H1 (cell line): ENCODE results near the gene VSTM2L. TPM values are rescaled to one million over a fixed set of nuclear protein-coding genes. Genes with fewer than 3 reads are reported as not detected.
A peak's percentile ranks its signal among the peaks of the same experiment; 100 is the strongest.

Source experiments
- CTCF ChIA-PET: fragments of 300-600 bp; sonication (Branson Sonifier 250); formaldehyde crosslinking; loops from one replicate; lab custom pipeline; 2021; ENCODE audit not compliant: partially characterized antibody; lab: Charles Lee
- POLR2A ChIA-PET: fragments of 300-600 bp; sonication (Branson Sonifier 250); formaldehyde crosslinking; loops from one replicate; lab custom pipeline; 2021; ENCODE audit warnings: inconsistent platforms; ENCODE audit not compliant: partially characterized antibody; lab: Charles Lee
- DNase-seq, 2 experiments: peaks; one replicate each; pipeline versions ENCODE4 v3.0.0 to v3.0.0-alpha.2; 2010 to 2022; ENCODE audit warnings: low spot score in 2 of 2, low read depth in 1 of 2, mixed read lengths in 1 of 2
- FAIRE-seq: peaks from 2 replicates; lab custom pipeline; 2011; peaks lifted over from hg19 to GRCh38; lab: Jason Lieb, UNC
- H2AFZ ChIP-seq: 2 replicates; pipeline ENCODE4 v1.8.1; 2012; ENCODE audit warnings: low read length, inconsistent platforms
- H2AK5ac ChIP-seq: 2 replicates; pipeline ENCODE4 v1.6.1; 2013; ENCODE audit warnings: low read depth, low read length
- H2BK120ac ChIP-seq: replicated peaks from 2 replicates; pipeline ENCODE3; 2013; ENCODE audit warnings: low read depth, low read length, inconsistent platforms
- H2BK12ac ChIP-seq: 2 replicates; pipeline ENCODE4 v1.6.1; 2013; ENCODE audit warnings: low read depth, low read length
- H2BK15ac ChIP-seq: 2 replicates; pipeline ENCODE4 v1.6.1; 2013; ENCODE audit warnings: low read length
- H2BK20ac ChIP-seq: 2 replicates; pipeline ENCODE4 v1.6.1; 2013; ENCODE audit warnings: low read length
- H2BK5ac ChIP-seq: 2 replicates; pipeline ENCODE4 v1.6.1; 2013; ENCODE audit warnings: low read depth, low read length
- H3K14ac ChIP-seq: 2 replicates; pipeline ENCODE4 v1.6.1; 2013; ENCODE audit warnings: inconsistent platforms; ENCODE audit not compliant: insufficient read length
- H3K18ac ChIP-seq: 2 replicates; pipeline ENCODE4 v1.6.1; 2013; ENCODE audit warnings: low read length; ENCODE audit errors: extremely low read depth
- H3K23ac ChIP-seq: 2 replicates; pipeline ENCODE4 v1.6.1; 2013; ENCODE audit warnings: inconsistent platforms; ENCODE audit not compliant: insufficient read length
- H3K23me2 ChIP-seq: 2 replicates; pipeline ENCODE4 v1.6.1; 2013; ENCODE audit warnings: low read depth, low read length
- H3K27ac ChIP-seq: 2 replicates; pipeline ENCODE4 v1.6.1; 2011; ENCODE audit warnings: low read depth, low read length, inconsistent platforms
- H3K27me3 ChIP-seq, 4 experiments: replicated peaks in 1 of 4; 1 replicate in 1 of 4; 2 replicates in 3 of 4; pipeline versions ENCODE4 v1.6.1 to v1.8.1; 2011 to 2013; ENCODE audit warnings: low read length in 3 of 4, mild to moderate bottlenecking in 3 of 4, inconsistent platforms in 2 of 4, mixed read lengths in 2 of 4, moderate library complexity in 1 of 4; ENCODE audit not compliant: control insufficient read depth in 3 of 4, insufficient read depth in 3 of 4; ENCODE audit errors: extremely low read depth in 1 of 4
- H3K36me3 ChIP-seq, 4 experiments: 2 replicates each; pipeline versions ENCODE4 v1.6.1 to v1.8.1; 2011 to 2013; ENCODE audit warnings: mild to moderate bottlenecking in 4 of 4, low read length in 3 of 4, moderate library complexity in 2 of 4, control low read depth in 1 of 4, inconsistent platforms in 1 of 4; ENCODE audit not compliant: insufficient read depth in 4 of 4, control insufficient read depth in 2 of 4
- H3K4ac ChIP-seq: replicated peaks from 2 replicates; pipeline ENCODE3; 2013; ENCODE audit warnings: low read length, low read depth, mixed read lengths, inconsistent platforms; ENCODE audit not compliant: insufficient read length
- H3K4me1 ChIP-seq, 4 experiments: replicated peaks in 1 of 4; 1 replicate in 1 of 4; 2 replicates in 3 of 4; pipeline versions ENCODE4 v1.6.1 to v1.8.1; 2011 to 2013; ENCODE audit warnings: low read length in 3 of 4, inconsistent platforms in 2 of 4, mixed read lengths in 1 of 4; ENCODE audit not compliant: insufficient read depth in 4 of 4, control insufficient read depth in 3 of 4
- H3K4me2 ChIP-seq, 2 experiments: 2 replicates each; pipeline versions ENCODE4 v1.6.1 to v1.8.1; 2011 to 2013; ENCODE audit warnings: low read depth in 2 of 2, low read length in 2 of 2, control low read depth in 1 of 2, inconsistent platforms in 1 of 2, mild to moderate bottlenecking in 1 of 2; ENCODE audit not compliant: insufficient read depth in 1 of 2
- H3K4me3 ChIP-seq, 4 experiments: fragments of 200-600, 300-600 bp in 1 of 4; sonication (generic), shearing (Covaris generic), sonication (Bioruptor Twin) in 1 of 4; 2 replicates each; pipeline versions ENCODE4 v1.5.1 to v1.8.1; 2011 to 2016; ENCODE audit warnings: low read length in 4 of 4, low read depth in 3 of 4, control low read depth in 2 of 4, inconsistent platforms in 2 of 4, mild to moderate bottlenecking in 2 of 4, mixed read lengths in 1 of 4, moderate library complexity in 1 of 4; ENCODE audit not compliant: insufficient read depth in 2 of 4; ENCODE audit errors: extremely low read depth in 1 of 4
- H3K56ac ChIP-seq: replicated peaks from 2 replicates; pipeline ENCODE3; 2013; ENCODE audit warnings: low read depth, mild to moderate bottlenecking, mixed read lengths, low read length, inconsistent platforms; ENCODE audit not compliant: insufficient read length
- H3K79me1 ChIP-seq: 2 replicates; pipeline ENCODE4 v1.6.1; 2013; ENCODE audit warnings: low read depth, low read length, control low read depth
- H3K79me2 ChIP-seq, 2 experiments: 2 replicates each; pipeline versions ENCODE4 v1.6.1 to v1.8.1; 2012 to 2013; ENCODE audit warnings: low read length in 2 of 2, mild to moderate bottlenecking in 2 of 2, inconsistent platforms in 1 of 2; ENCODE audit not compliant: insufficient read depth in 2 of 2, control insufficient read depth in 1 of 2
- H3K9ac ChIP-seq, 4 experiments: replicated peaks in 1 of 4; 1 replicate in 1 of 4; 2 replicates in 3 of 4; pipeline versions ENCODE4 v1.6.1 to v1.8.1; 2011 to 2013; ENCODE audit warnings: low read depth in 3 of 4, low read length in 3 of 4, control low read depth in 2 of 4, mild to moderate bottlenecking in 2 of 4, moderate library complexity in 2 of 4, inconsistent platforms in 1 of 4; ENCODE audit errors: extremely low read depth in 1 of 4
- H3K9me3 ChIP-seq, 2 experiments: 2 replicates each; pipeline versions ENCODE4 v1.6.1 to v1.8.1; 2012 to 2013; ENCODE audit warnings: mild to moderate bottlenecking in 2 of 2, moderate library complexity in 2 of 2, control low read depth in 1 of 2, inconsistent platforms in 1 of 2, low read depth in 1 of 2, low read length in 1 of 2, mixed read lengths in 1 of 2; ENCODE audit not compliant: insufficient read depth in 2 of 2
- H4K20me1 ChIP-seq, 2 experiments: replicated peaks in 1 of 2; 2 replicates each; pipeline versions ENCODE3 to v1.8.1; 2011 to 2013; ENCODE audit warnings: inconsistent platforms in 2 of 2, low read length in 2 of 2, mild to moderate bottlenecking in 1 of 2; ENCODE audit not compliant: insufficient read depth in 2 of 2, control insufficient read depth in 1 of 2
- H4K5ac ChIP-seq: 2 replicates; pipeline ENCODE4 v1.6.1; 2013; ENCODE audit warnings: low read length, low read depth, mixed read lengths, inconsistent platforms; ENCODE audit not compliant: insufficient read length
- H4K8ac ChIP-seq: 2 replicates; pipeline ENCODE4 v1.8.0; 2013; ENCODE audit warnings: mild to moderate bottlenecking, moderate library complexity, low read length, inconsistent platforms; ENCODE audit not compliant: insufficient read depth; ENCODE audit errors: extremely low read depth
- H4K91ac ChIP-seq: replicated peaks from 2 replicates; pipeline ENCODE3; 2013; ENCODE audit warnings: low read length, mixed read lengths, inconsistent platforms; ENCODE audit not compliant: insufficient read length
- CBX8 ChIP-seq: fragments of 300-800, 300-1000 bp; sonication (generic); IDR thresholded peaks from 2 replicates; pipeline ENCODE4 v1.7.1; 2016; ENCODE audit warnings: low read depth, low read length, borderline replicate concordance
- CEBPB ChIP-seq: IDR thresholded peaks from 2 replicates; pipeline ENCODE4 v1.6.1; 2012; ENCODE audit warnings: low read depth, low read length
- GABPA ChIP-seq: IDR thresholded peaks from 2 replicates; pipeline ENCODE4 v1.6.1; 2011; ENCODE audit warnings: mild to moderate bottlenecking, low read length, moderate library complexity, borderline replicate concordance; ENCODE audit not compliant: insufficient read depth
- GTF2F1 ChIP-seq: IDR thresholded peaks from 2 replicates; pipeline ENCODE4 v1.6.1; 2012; ENCODE audit warnings: low read depth, low read length, improper control_type of control experiment, borderline replicate concordance
- JUN ChIP-seq: IDR thresholded peaks from 2 replicates; pipeline ENCODE4 v1.6.1; 2011; ENCODE audit warnings: low read depth, mild to moderate bottlenecking, improper control_type of control experiment, low read length
- NANOG ChIP-seq: IDR thresholded peaks from 2 replicates; pipeline ENCODE4 v1.6.1; 2011; ENCODE audit warnings: low read length, low read depth, mild to moderate bottlenecking, inconsistent platforms; ENCODE audit not compliant: insufficient read depth, poor library complexity, severe bottlenecking
- PHF8 ChIP-seq: fragments of 200-600 bp; sonication (generic); conservative IDR thresholded peaks from 2 replicates; pipeline ENCODE4 v1.7.1; 2012; ENCODE audit warnings: low read depth, mild to moderate bottlenecking, inconsistent platforms, low read length, moderate library complexity
- RNF2 ChIP-seq: fragments of 200-900, 300-1000 bp; sonication (generic); IDR thresholded peaks from 2 replicates; pipeline ENCODE4 v1.7.1; 2016; ENCODE audit warnings: borderline replicate concordance, low read depth, mild to moderate bottlenecking, antibody characterized with exemption, low read length; ENCODE audit not compliant: poor library complexity, severe bottlenecking; ENCODE audit errors: missing control alignments
- SIN3A ChIP-seq, 2 experiments: IDR thresholded peaks in 1 of 2; conservative IDR thresholded peaks in 1 of 2; 2 replicates each; pipeline ENCODE4 v1.6.1; 2011 to 2012; ENCODE audit warnings: low read length in 2 of 2, improper control_type of control experiment in 1 of 2, low read depth in 1 of 2, mild to moderate bottlenecking in 1 of 2
- SUZ12 ChIP-seq: fragments of 200-600 bp; sonication (generic); IDR thresholded peaks from 2 replicates; pipeline ENCODE4 v1.6.1; 2012; ENCODE audit warnings: mild to moderate bottlenecking, inconsistent platforms, low read length, moderate library complexity, mixed read lengths
- TBP ChIP-seq: IDR thresholded peaks from 2 replicates; pipeline ENCODE4 v1.6.1; 2011; ENCODE audit warnings: low read depth, low read length, improper control_type of control experiment
- USF2 ChIP-seq: IDR thresholded peaks from 2 replicates; pipeline ENCODE4 v1.6.1; 2011; ENCODE audit warnings: low read length, improper control_type of control experiment
- WGBS, 2 experiments: shearing (Covaris generic) in 1 of 2; methylation state at CpG; one replicate each; pipeline versions ENCODE4 v1.1.6 to v1.1.7; 2013 to 2015; ENCODE audit warnings: low lambda C conversion rate in 2 of 2, mixed read lengths in 2 of 2, inconsistent platforms in 1 of 2, low coverage in 1 of 2, missing lambda C conversion rate in 1 of 2; ENCODE audit not compliant: insufficient replicate concordance in 2 of 2, insufficient coverage in 1 of 2, insufficient read length in 1 of 2; ENCODE audit errors: extremely low coverage in 1 of 2, missing lambda C conversion rate in 1 of 2; 5-methylcytosine and 5-hydroxymethylcytosine counted together
- polyA plus RNA-seq, 7 experiments: library from polyadenylated mRNA; depleted of rRNA in 3 of 7; stranded (reverse) in 5 of 7; unstranded in 2 of 7; fragments of >200 nt in 5 of 7; fragments of 200-250 nt in 2 of 7; gene quantifications; 1 replicate in 5 of 7; 2 replicates in 1 of 7; 4 replicates in 1 of 7; pipeline versions ENCODE4 v1.2.1 to v1.2.3, GENCODE V29; 2011 to 2013; ENCODE audit warnings: missing spikeins in 2 of 7, mixed read lengths in 2 of 7
- total RNA-seq: library from RNA; stranded (reverse); fragmentation: NEBNext Ultra II Directional; extraction: Animal tissue kit (Norgen Biotek cat#: 25700); gene quantifications from 2 replicates; pipeline ENCODE4 v1.2.1, GENCODE V29; 2021

Gene VSTM2L
- total and polyA plus RNA-seq, 2 of the 8 experiments (the other 6 are each of a cell fraction or from before 2014, with no cell fraction given), result 1.3 to 3.2 TPM

- Histone ChIP-seq H4K20me1 (peaks cover 0 to 1% of the 10 kb centered on the region in 2 experiments), H3K27me3 (no peaks in the 10 kb centered on the region), H2AFZ (no peak overlapping the region), H2BK15ac (no peak overlapping the region), H3K4ac (no peak overlapping the region), H2BK12ac (no peak overlapping the region), H2BK20ac (no peak overlapping the region), H3K23ac (no peak overlapping the region), H4K8ac (no peak overlapping the region), H3K56ac (no peak overlapping the region), H3K4me1 (0 out of 7 replicates have a peak, but pooled peaks cover 0 to 4% (median 0%) of the 10 kb centered on the region in 4 experiments), H3K79me2 (no peaks in the 10 kb centered on the region), H3K9ac (no peak overlapping the region), H4K91ac (no peak overlapping the region), H4K5ac (no peak overlapping the region), H3K18ac (no peak overlapping the region), H2BK5ac (no peak overlapping the region), H3K27ac (no peak overlapping the region), H3K14ac (no peak overlapping the region), H3K4me2 (no peak overlapping the region), H2BK120ac (no peak overlapping the region), H3K9me3 (no peaks in the 10 kb centered on the region), H3K23me2 (no peaks in the 10 kb centered on the region), H2AK5ac (no peak overlapping the region), H3K79me1 (no peaks in the 10 kb centered on the region), H3K4me3 (no peak overlapping the region), H3K36me3 (no peaks in the 10 kb centered on the region)
- CTCF ChIA-PET, result interaction anchor here (0.7 to 4.9 kb wide), 17 partner anchors 9 to 190 kb away, joined by 3 to 42 read pairs (median 4); no protein-coding TSS in a partner anchor
- no peak for FAIRE-seq
- POLR2A ChIA-PET, result interaction anchor here (0.6 to 1.0 kb wide), 3 partner anchors 10 to 1688 kb away, joined by 3 read pairs; no protein-coding TSS in a partner anchor
- WGBS, 2 experiments, result 80% methylated on average over 12 of the region's 12 CpGs; no CpG with 5 or more reads in 1 of the 2 experiments
- DNase-seq, result peak in 1 of 2 experiments; percentile 37
- TF ChIP-seq RNF2, result no peak
- TF ChIP-seq GTF2F1, result no peak
- no peak for TF ChIP-seq USF2
- no peak for TF ChIP-seq CEBPB
- no peak for TF ChIP-seq SUZ12
- TF ChIP-seq JUN, result no peak
- no peak for TF ChIP-seq NANOG
- TF ChIP-seq CBX8, result no peak
- TF ChIP-seq SIN3A (conservative IDR thresholded peaks at IDR 0.05 in 1 of 2, IDR thresholded peaks at IDR 0.05 in 1 of 2; ENCODE audit: low read depth in 1 of 2, low read length in 2 of 2), result no peak
- TF ChIP-seq PHF8, result no peak
- TF ChIP-seq TBP, result no peak
- TF ChIP-seq GABPA, result no peak
Observed at GRCh38 chr20:37943033-37943432, 40.1 kb downstream of the VSTM2L start.
